Gastrocnemius medialis (tissue), 4 donors: ENCODE measurements around the gene MBD3. TPM values are rescaled to one million over a fixed set of nuclear protein-coding genes. Genes with fewer than 3 reads are reported as not detected.

ENCODE experiments used
- ATAC-seq, 2 donors: fragments of 150-250 bp; one replicate each; pipeline ENCODE4 v1.9.1; 2016
- DNase-seq, 2 donors: peaks; one replicate each; pipeline ENCODE4 v3.0.0-alpha.2; 2019
- H3K27ac ChIP-seq, 4 donors: fragments of 200-600 bp; sonication (generic); 1 replicate in 1 of 4; 2 replicates in 3 of 4; pipeline ENCODE4 v1.5.1; 2016 to 2018; ENCODE audit warnings: mild to moderate bottlenecking in 2 of 4, moderate library complexity in 1 of 4
- H3K27me3 ChIP-seq, 3 donors: fragments of 200-600 bp; sonication (generic) in 2 of 3; 1 replicate in 1 of 3; 2 replicates in 2 of 3; pipeline versions ENCODE4 v1.5.1 to v1.6.0; 2016 to 2019; ENCODE audit warnings: mild to moderate bottlenecking in 1 of 3, moderate library complexity in 1 of 3
- H3K36me3 ChIP-seq, 2 donors: fragments of 200-600 bp; sonication (generic) in 1 of 2; one replicate each; pipeline ENCODE4 v1.5.1; 2017 to 2018
- H3K4me1 ChIP-seq, 2 donors: fragments of 200-600 bp; sonication (generic) in 1 of 2; one replicate each; pipeline ENCODE4 v1.5.1; 2016 to 2017; ENCODE audit warnings: mild to moderate bottlenecking in 2 of 2
- H3K4me3 ChIP-seq, 4 donors: fragments of 200-600 bp; sonication (generic) in 3 of 4; 1 replicate in 1 of 4; 2 replicates in 3 of 4; pipeline ENCODE4 v1.5.1; 2016 to 2019; ENCODE audit warnings: mild to moderate bottlenecking in 2 of 4
- H3K9me3 ChIP-seq, 3 donors: fragments of 200-600 bp; sonication (generic) in 2 of 3; 1 replicate in 1 of 3; 2 replicates in 2 of 3; pipeline ENCODE4 v1.5.1; 2016 to 2019
- POLR2A ChIP-seq, 2 donors: fragments of 450-650 bp; IDR thresholded peaks; one replicate each; pipeline ENCODE4 v1.6.1; 2017; ENCODE audit warnings: antibody characterized with exemption in 2 of 2, mild to moderate bottlenecking in 2 of 2, moderate library complexity in 2 of 2
- in situ Hi-C, 4 donors: fragments of 200-750 bp; cut with MboI; loops; one replicate each; pipeline versions ENCODE4 v1.15.0 to v1.8.0; 2017; ENCODE audit warnings: low sequenced_read_pairs in 4 of 4
- intact Hi-C: fragments of 100-400 bp; cut with DNase I; formaldehyde crosslinking; loops from one replicate; pipeline ENCODE4 v1.15.1; 2023; ENCODE audit warnings: low total_unique reads
- total RNA-seq, 4 donors: library from RNA; depleted of rRNA; stranded (reverse); fragments of >200 nt; gene quantifications; one replicate each; pipeline versions ENCODE4 v1.1.0 to v1.2.3, GENCODE V29; 2016
- TF ChIP-seq, protein P1 (sequence below), 5 experiments: fragments of 450-650 bp in 3 of 5; fragments of 200-600 bp in 2 of 5; sonication (generic) in 2 of 5; IDR thresholded peaks in 4 of 5; conservative IDR thresholded peaks in 1 of 5; 1 replicate in 4 of 5; 2 replicates in 1 of 5; pipeline ENCODE4 v1.5.1; 2016 to 2019; ENCODE audit warnings: antibody characterized with exemption in 5 of 5, mild to moderate bottlenecking in 3 of 5, moderate library complexity in 3 of 5

The MBD3 gene
- total RNA-seq, 4 donors from 2014 or later: 66.9 to 147 (median 118) TPM

DNA sequence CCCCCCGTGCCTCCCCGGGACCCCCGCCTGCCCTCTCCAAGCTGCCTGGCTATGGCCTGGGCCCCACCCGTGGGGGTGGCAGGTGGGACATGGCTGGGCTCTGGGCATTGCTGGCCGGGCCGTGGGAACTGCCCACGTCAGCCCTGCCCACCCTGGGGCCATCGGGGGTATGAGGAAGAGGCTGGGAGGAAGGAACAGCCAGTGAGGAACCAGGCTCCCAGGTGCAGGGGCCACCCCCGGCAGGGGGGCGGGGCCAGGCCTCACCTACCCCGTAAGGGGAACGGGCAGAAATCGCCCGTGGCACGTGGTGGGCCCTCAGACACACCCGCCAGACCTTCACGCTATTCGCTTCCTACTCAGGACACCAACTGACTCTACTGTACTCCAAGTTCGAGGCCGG is 37.3 kb upstream of the MBD3 start:
- Histone ChIP-seq H3K4me3 (no peak overlapping the region), H3K27ac (no peak overlapping the region), H3K9me3 (no peaks in the 10 kb centered on the region), H3K27me3 (no peaks in the 10 kb centered on the region), H3K4me1 (no peaks in the 10 kb centered on the region), H3K36me3 (peaks cover 0 to 12% of the 10 kb centered on the region in 2 donors)
- no peak for DNase-seq
- TF ChIP-seq, protein P1, sequence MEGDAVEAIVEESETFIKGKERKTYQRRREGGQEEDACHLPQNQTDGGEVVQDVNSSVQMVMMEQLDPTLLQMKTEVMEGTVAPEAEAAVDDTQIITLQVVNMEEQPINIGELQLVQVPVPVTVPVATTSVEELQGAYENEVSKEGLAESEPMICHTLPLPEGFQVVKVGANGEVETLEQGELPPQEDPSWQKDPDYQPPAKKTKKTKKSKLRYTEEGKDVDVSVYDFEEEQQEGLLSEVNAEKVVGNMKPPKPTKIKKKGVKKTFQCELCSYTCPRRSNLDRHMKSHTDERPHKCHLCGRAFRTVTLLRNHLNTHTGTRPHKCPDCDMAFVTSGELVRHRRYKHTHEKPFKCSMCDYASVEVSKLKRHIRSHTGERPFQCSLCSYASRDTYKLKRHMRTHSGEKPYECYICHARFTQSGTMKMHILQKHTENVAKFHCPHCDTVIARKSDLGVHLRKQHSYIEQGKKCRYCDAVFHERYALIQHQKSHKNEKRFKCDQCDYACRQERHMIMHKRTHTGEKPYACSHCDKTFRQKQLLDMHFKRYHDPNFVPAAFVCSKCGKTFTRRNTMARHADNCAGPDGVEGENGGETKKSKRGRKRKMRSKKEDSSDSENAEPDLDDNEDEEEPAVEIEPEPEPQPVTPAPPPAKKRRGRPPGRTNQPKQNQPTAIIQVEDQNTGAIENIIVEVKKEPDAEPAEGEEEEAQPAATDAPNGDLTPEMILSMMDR (IDR thresholded peaks at IDR 0.05 in 4 of 5, conservative IDR thresholded peaks at IDR 0.05 in 1 of 5): no peak
- TF ChIP-seq POLR2A (IDR thresholded peaks at IDR 0.05): no peak
- no peak for ATAC-seq
- in situ Hi-C loops (no loop called here), intact Hi-C loops (no loop called here)

GRCh38 chr19:1629256-1629808 is 36.7 kb upstream of the MBD3 start:
- Histone ChIP-seq H3K4me3 (no peak overlapping the region), H3K4me1 (no peaks in the 10 kb centered on the region), H3K27me3 (no peaks in the 10 kb centered on the region), H3K36me3 (peaks cover 0 to 7% of the 10 kb centered on the region in 2 donors), H3K9me3 (no peaks in the 10 kb centered on the region), H3K27ac (no peak overlapping the region)
- DNase-seq (no peak), ATAC-seq (no peak)
- intact Hi-C loops (no loop called here), in situ Hi-C loops (no loop called here)
- TF ChIP-seq, protein P1 (IDR thresholded peaks at IDR 0.05 in 4 of 5, conservative IDR thresholded peaks at IDR 0.05 in 1 of 5): no peak
- TF ChIP-seq POLR2A (IDR thresholded peaks at IDR 0.05): no peak

- ATAC-seq (no peak), DNase-seq (no peak)
- Histone ChIP-seq H3K36me3 (peaks cover 0 to 10% of the 10 kb centered on the region in 2 donors), H3K27ac (no peak overlapping the region), H3K27me3 (no peaks in the 10 kb centered on the region), H3K4me1 (no peaks in the 10 kb centered on the region), H3K4me3 (no peak overlapping the region), H3K9me3 (no peaks in the 10 kb centered on the region)
- intact Hi-C loops: no loop called here
- in situ Hi-C loops: no loop called here
- TF ChIP-seq, protein P1 (IDR thresholded peaks at IDR 0.05 in 4 of 5, conservative IDR thresholded peaks at IDR 0.05 in 1 of 5): no peak
- TF ChIP-seq POLR2A (IDR thresholded peaks at IDR 0.05): no peak
These were observed 34.5 kb upstream of the MBD3 start for GRCh38 chr19:1627194-1627593.

DNA sequence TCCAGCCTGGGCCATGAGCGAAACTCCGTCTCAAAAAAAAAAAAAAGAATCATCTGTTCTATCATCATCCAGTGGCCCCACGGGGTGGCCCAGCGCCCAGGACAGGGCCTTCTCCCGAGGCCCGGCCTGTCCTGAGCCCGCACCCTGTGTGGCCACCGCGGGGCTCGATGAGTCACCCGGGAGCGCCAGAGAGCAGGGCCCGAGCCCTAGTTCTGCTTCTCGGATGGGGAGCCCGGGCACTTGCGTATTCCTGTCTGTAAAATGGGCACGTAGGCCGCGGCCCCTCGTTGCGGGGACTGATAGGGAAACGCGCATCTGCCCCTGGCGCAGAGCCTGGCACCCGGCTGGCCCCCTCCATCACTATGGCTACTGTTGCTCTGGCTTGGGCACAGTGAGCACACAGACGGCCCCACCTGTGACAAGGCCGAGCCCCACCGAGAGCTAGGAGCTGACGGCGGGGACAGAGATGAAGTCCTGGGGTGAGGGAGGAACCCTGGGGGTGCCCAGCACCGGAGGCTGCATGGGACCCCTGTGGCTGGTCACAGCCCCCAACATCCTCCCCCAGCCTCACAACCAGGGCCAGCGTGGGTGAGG is 33.8 kb upstream of the MBD3 start:
- Histone ChIP-seq H3K36me3 (peaks cover 0 to 16% of the 10 kb centered on the region in 2 donors), H3K27ac (no peak overlapping the region), H3K4me3 (no peak overlapping the region), H3K4me1 (no peaks in the 10 kb centered on the region), H3K9me3 (no peaks in the 10 kb centered on the region), H3K27me3 (no peaks in the 10 kb centered on the region)
- in situ Hi-C loops (no loop called here), intact Hi-C loops (no loop called here)
- no peak for TF ChIP-seq POLR2A (IDR thresholded peaks at IDR 0.05)
- TF ChIP-seq, protein P1 (IDR thresholded peaks at IDR 0.05 in 4 of 5, conservative IDR thresholded peaks at IDR 0.05 in 1 of 5): no peak
- DNase-seq (no peak), ATAC-seq (no peak)
